ENCODE data around the gene RABGEF1.
A peak's percentile ranks its signal among the peaks of the same experiment; 100 is the strongest.
"Not testable (repeated sequence)": the region's sequence is repeated elsewhere in the genome, so short reads cannot be mapped to it uniquely, and the experiment has no call there.

Gene RABGEF1

GRCh38 chr7:66825538-66825937, 85.0 kb downstream of the RABGEF1 start:
- not testable (repeated sequence) for H3K9ac ChIP-seq (ENCODE audit: low read depth, low read length, poor library complexity, severe bottlenecking); H3K36me3 ChIP-seq (ENCODE audit: insufficient read depth, low read length); H2AFZ ChIP-seq (ENCODE audit: low read length); H3K9me3 ChIP-seq (ENCODE audit: insufficient read depth, low read depth, low read length); H3F3A ChIP-seq (ENCODE audit: low read depth); H3K4me2 ChIP-seq (ENCODE audit: low read depth, low read length, poor library complexity, severe bottlenecking); H3K9me2 ChIP-seq (replicated peaks; ENCODE audit: low read depth, low read length); H3K27me3 ChIP-seq (ENCODE audit: insufficient read depth, low read length, poor library complexity, severe bottlenecking); H3K4me3 ChIP-seq (ENCODE audit: low read length, poor library complexity, severe bottlenecking); H4K20me1 ChIP-seq (ENCODE audit: insufficient read depth, low read length, poor library complexity, severe bottlenecking); H3K79me2 ChIP-seq (ENCODE audit: insufficient read depth, low read length); H3K4me1 ChIP-seq (ENCODE audit: insufficient read depth, low read length, poor library complexity, severe bottlenecking)
- TF ChIP-seq, protein P1, sequence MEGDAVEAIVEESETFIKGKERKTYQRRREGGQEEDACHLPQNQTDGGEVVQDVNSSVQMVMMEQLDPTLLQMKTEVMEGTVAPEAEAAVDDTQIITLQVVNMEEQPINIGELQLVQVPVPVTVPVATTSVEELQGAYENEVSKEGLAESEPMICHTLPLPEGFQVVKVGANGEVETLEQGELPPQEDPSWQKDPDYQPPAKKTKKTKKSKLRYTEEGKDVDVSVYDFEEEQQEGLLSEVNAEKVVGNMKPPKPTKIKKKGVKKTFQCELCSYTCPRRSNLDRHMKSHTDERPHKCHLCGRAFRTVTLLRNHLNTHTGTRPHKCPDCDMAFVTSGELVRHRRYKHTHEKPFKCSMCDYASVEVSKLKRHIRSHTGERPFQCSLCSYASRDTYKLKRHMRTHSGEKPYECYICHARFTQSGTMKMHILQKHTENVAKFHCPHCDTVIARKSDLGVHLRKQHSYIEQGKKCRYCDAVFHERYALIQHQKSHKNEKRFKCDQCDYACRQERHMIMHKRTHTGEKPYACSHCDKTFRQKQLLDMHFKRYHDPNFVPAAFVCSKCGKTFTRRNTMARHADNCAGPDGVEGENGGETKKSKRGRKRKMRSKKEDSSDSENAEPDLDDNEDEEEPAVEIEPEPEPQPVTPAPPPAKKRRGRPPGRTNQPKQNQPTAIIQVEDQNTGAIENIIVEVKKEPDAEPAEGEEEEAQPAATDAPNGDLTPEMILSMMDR (conservative IDR thresholded peaks at IDR 0.05; ENCODE audit: low read length) = peak; percentile 32; the same call in 1 of the 2 replicates

- Histone ChIP-seq H4K20me1 (ENCODE audit: insufficient read depth, low read length, poor library complexity, severe bottlenecking) (no peaks in the 10 kb centered on the region), H3K27me3 (ENCODE audit: insufficient read depth, low read length, poor library complexity, severe bottlenecking) (no peaks in the 10 kb centered on the region), H3K4me3 (ENCODE audit: low read length, poor library complexity, severe bottlenecking) (no peak overlapping the region), H3K9me3 (ENCODE audit: insufficient read depth, low read depth, low read length) (no peaks in the 10 kb centered on the region; the same call in 1 of the 2 replicates), H3K36me3 (ENCODE audit: insufficient read depth, low read length) (no peaks in the 10 kb centered on the region), H3K79me2 (ENCODE audit: insufficient read depth, low read length) (no peaks in the 10 kb centered on the region), H3K9me2 (replicated peaks; ENCODE audit: low read depth, low read length) (no peaks in the 10 kb centered on the region), H3K9ac (ENCODE audit: low read depth, low read length, poor library complexity, severe bottlenecking) (no peak overlapping the region), H3K4me1 (ENCODE audit: insufficient read depth, low read length, poor library complexity, severe bottlenecking) (no peaks in the 10 kb centered on the region), H3K4me2 (ENCODE audit: low read depth, low read length, poor library complexity, severe bottlenecking) (no peak overlapping the region), H3F3A (ENCODE audit: low read depth) (no peaks in the 10 kb centered on the region), H2AFZ (ENCODE audit: low read length) (no peak overlapping the region)
- TF ChIP-seq, protein P1 (conservative IDR thresholded peaks at IDR 0.05; ENCODE audit: low read length) = no peak
Measured at GRCh38 chr7:66826649-66827048, 86.1 kb downstream of the RABGEF1 start.

- not testable (repeated sequence) for H3K9me2 ChIP-seq (replicated peaks; ENCODE audit: low read depth, low read length); H3K9me3 ChIP-seq (ENCODE audit: insufficient read depth, low read depth, low read length); H3K36me3 ChIP-seq (ENCODE audit: insufficient read depth, low read length); H3K4me2 ChIP-seq (ENCODE audit: low read depth, low read length, poor library complexity, severe bottlenecking); H4K20me1 ChIP-seq (ENCODE audit: insufficient read depth, low read length, poor library complexity, severe bottlenecking); H3F3A ChIP-seq (ENCODE audit: low read depth); H3K9ac ChIP-seq (ENCODE audit: low read depth, low read length, poor library complexity, severe bottlenecking); H3K4me3 ChIP-seq (ENCODE audit: low read length, poor library complexity, severe bottlenecking); H2AFZ ChIP-seq (ENCODE audit: low read length); H3K79me2 ChIP-seq (ENCODE audit: insufficient read depth, low read length); H3K4me1 ChIP-seq (ENCODE audit: insufficient read depth, low read length, poor library complexity, severe bottlenecking); H3K27me3 ChIP-seq (ENCODE audit: insufficient read depth, low read length, poor library complexity, severe bottlenecking)
Measured at GRCh38 chr7:66830976-66831375, 90.4 kb downstream of the RABGEF1 start.

DNA sequence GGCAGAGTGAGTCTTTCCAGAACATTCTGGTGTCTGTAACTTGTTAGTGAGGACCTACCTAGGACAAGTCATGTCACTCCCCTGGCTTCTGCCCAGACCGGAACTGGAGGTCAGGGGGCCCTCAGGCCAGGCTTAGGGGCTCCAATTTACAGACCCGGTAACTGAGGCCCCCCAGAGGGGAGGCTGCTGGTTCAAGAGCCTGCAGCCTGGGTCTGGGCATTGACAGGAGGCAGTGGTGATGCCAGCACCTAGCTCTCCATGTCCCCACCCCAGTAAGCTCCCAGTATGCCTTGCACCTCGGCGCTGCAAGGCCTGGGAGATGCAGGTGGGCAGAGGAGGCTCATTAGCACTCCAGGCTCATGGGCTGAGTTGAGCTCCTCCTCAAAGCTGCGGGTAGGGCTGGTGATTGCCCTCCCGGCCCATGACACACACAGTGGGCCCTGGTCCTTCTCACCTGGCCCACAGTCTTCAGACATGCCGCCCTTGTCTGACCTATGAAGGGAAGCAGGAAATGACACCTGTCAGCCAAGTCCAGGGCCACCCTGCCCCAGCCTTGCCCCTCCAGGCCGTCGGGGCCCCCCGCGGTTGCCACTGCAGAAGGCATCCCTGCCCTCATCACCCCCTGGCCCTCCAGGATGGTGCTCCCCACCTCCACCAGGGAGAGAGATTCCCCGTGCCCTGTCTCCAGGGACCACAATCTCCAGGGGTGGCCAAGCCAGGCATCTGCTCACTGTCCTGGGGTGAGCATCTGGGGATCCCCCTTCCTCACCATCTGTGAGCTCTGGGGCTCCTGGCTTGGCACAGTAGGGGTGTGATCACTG, 92.2 kb downstream of the RABGEF1 start:
- Histone ChIP-seq H3K79me2 (ENCODE audit: insufficient read depth, low read length) (no peaks in the 10 kb centered on the region), H3K27me3 (ENCODE audit: insufficient read depth, low read length, poor library complexity, severe bottlenecking) (no peaks in the 10 kb centered on the region), H3K9me3 (ENCODE audit: insufficient read depth, low read depth, low read length) (no peaks in the 10 kb centered on the region), H3K36me3 (ENCODE audit: insufficient read depth, low read length) (no peaks in the 10 kb centered on the region), H3F3A (ENCODE audit: low read depth) (no peaks in the 10 kb centered on the region), H4K20me1 (ENCODE audit: insufficient read depth, low read length, poor library complexity, severe bottlenecking) (no peaks in the 10 kb centered on the region), H3K4me3 (ENCODE audit: low read length, poor library complexity, severe bottlenecking) (no peak overlapping the region), H3K4me1 (ENCODE audit: insufficient read depth, low read length, poor library complexity, severe bottlenecking) (no peaks in the 10 kb centered on the region), H3K9ac (ENCODE audit: low read depth, low read length, poor library complexity, severe bottlenecking) (no peak overlapping the region), H2AFZ (ENCODE audit: low read length) (no peak overlapping the region), H3K9me2 (replicated peaks; ENCODE audit: low read depth, low read length) (no peaks in the 10 kb centered on the region), H3K4me2 (ENCODE audit: low read depth, low read length, poor library complexity, severe bottlenecking) (no peak overlapping the region)
- TF ChIP-seq EZH2phosphoT487 (IDR thresholded peaks at IDR 0.05; ENCODE audit: borderline replicate concordance) = no peak
- TF ChIP-seq, protein P1 (conservative IDR thresholded peaks at IDR 0.05; ENCODE audit: low read length) = no peak

Measured in Loucy (cell line).